CD4-positive, CD25-positive, alpha-beta regulatory T cell (primary cell): ENCODE results near the gene INPP4B. TPM values are rescaled to one million over a fixed set of nuclear protein-coding genes. Genes with fewer than 3 reads are reported as not detected.

ENCODE experiments used
- ATAC-seq, 2 donors: fragments of 150-1000 bp; cut with Tn5 transposase; one replicate each; pipeline ENCODE4 v1.10.0; 2021; ENCODE audit warnings: low read depth in 2 of 2, moderate number of reproducible peaks in 2 of 2, moderate library complexity in 1 of 2
- DNase-seq, 3 donors: peaks; one replicate each; pipeline versions ENCODE4 v3.0.0 to v3.0.0-alpha.2; 2012 to 2022; ENCODE audit warnings: mixed read lengths in 1 of 3
- H3K27ac ChIP-seq: one replicate; pipeline ENCODE4 v1.7.0; 2013; ENCODE audit warnings: mild to moderate bottlenecking, low read length; ENCODE audit not compliant: insufficient read depth, poor library complexity, severe bottlenecking
- H3K27me3 ChIP-seq: one replicate; pipeline ENCODE4 v1.7.0; 2013; ENCODE audit warnings: low read length; ENCODE audit not compliant: control insufficient read depth, insufficient read depth
- H3K36me3 ChIP-seq: one replicate; pipeline ENCODE4 v1.7.0; 2013; ENCODE audit warnings: mild to moderate bottlenecking, low read length, moderate library complexity; ENCODE audit not compliant: control insufficient read depth, insufficient read depth
- H3K4me1 ChIP-seq: 2 replicates; pipeline ENCODE4 v1.7.0; 2013; ENCODE audit warnings: mild to moderate bottlenecking, low read length; ENCODE audit not compliant: insufficient read depth, control insufficient read depth, poor library complexity, severe bottlenecking
- H3K4me3 ChIP-seq: one replicate; pipeline ENCODE4 v1.7.0; 2013; ENCODE audit warnings: low read depth, mild to moderate bottlenecking, low read length, moderate library complexity
- H3K9me3 ChIP-seq, 2 experiments: 1 replicate in 1 of 2; 2 replicates in 1 of 2; pipeline ENCODE4 v1.7.0; 2013; ENCODE audit warnings: low read length in 2 of 2, mild to moderate bottlenecking in 1 of 2, moderate library complexity in 1 of 2; ENCODE audit not compliant: control insufficient read depth in 2 of 2
- H3K27ac Mint-ChIP-seq, 3 donors: one replicate each; pipeline ENCODE4 v1.8.0; 2020 to 2022; ENCODE audit warnings: mild to moderate bottlenecking in 3 of 3, mixed read lengths in 3 of 3, moderate library complexity in 2 of 3
- H3K27me3 Mint-ChIP-seq: one replicate; pipeline ENCODE4 v1.8.0; 2022; ENCODE audit warnings: mild to moderate bottlenecking, mixed read lengths
- H3K36me3 Mint-ChIP-seq: one replicate; pipeline ENCODE4 v1.8.0; 2020; ENCODE audit warnings: mixed read lengths
- H3K4me1 Mint-ChIP-seq, 4 donors: one replicate each; pipeline ENCODE4 v1.8.0; 2020 to 2022; ENCODE audit warnings: mixed read lengths in 4 of 4, mild to moderate bottlenecking in 1 of 4
- H3K4me3 Mint-ChIP-seq, 4 donors: one replicate each; pipeline ENCODE4 v1.8.0; 2020 to 2022; ENCODE audit warnings: mild to moderate bottlenecking in 4 of 4, mixed read lengths in 4 of 4, moderate library complexity in 3 of 4
- H3K9me3 Mint-ChIP-seq, 7 donors: one replicate each; pipeline ENCODE4 v1.8.0; 2020 to 2022; ENCODE audit warnings: mixed read lengths in 7 of 7, mild to moderate bottlenecking in 3 of 7, moderate library complexity in 2 of 7
- polyA plus RNA-seq, 4 donors: library from polyadenylated mRNA; unstranded; fragments of 300-500 nt; fragmentation: Illumina TruSeq; gene quantifications; one replicate each; pipeline ENCODE4 v1.2.3, GENCODE V29; 2021
- total RNA-seq: library from RNA; stranded (reverse); gene quantifications from one replicate; pipeline ENCODE4 v1.2.3, GENCODE V29; 2022

The INPP4B gene
- total and polyA plus RNA-seq, 5 donors from 2014 or later = 37.6 to 89.4 (median 44.6) TPM

GRCh38 chr4:142287371-142287770 lies 558.7 kb downstream of the INPP4B start:
- no peak overlapping the region for H3K4me3 Mint-ChIP-seq
- H3K27ac Mint-ChIP-seq = no peak overlapping the region
- peaks cover 12 to 24% (median 17%) of the 10 kb centered on the region in 4 donors for H3K4me1 Mint-ChIP-seq
- H3K9me3 ChIP-seq = no peaks in the 10 kb centered on the region
- H3K4me1 ChIP-seq = peaks cover 15% of the 10 kb centered on the region
- H3K36me3 Mint-ChIP-seq = peaks cover 23% of the 10 kb centered on the region
- H3K27me3 ChIP-seq = no peaks in the 10 kb centered on the region
- H3K27ac ChIP-seq = no peak overlapping the region
- ATAC-seq = no peak
- H3K9me3 Mint-ChIP-seq = peaks cover 0 to 9% (median 0%) of the 10 kb centered on the region in 7 donors
- no peaks in the 10 kb centered on the region for H3K27me3 Mint-ChIP-seq
- H3K4me3 ChIP-seq = no peak overlapping the region
- DNase-seq = no peak
- H3K36me3 ChIP-seq = peaks cover 2% of the 10 kb centered on the region

- Mint-ChIP-seq H3K4me3 (no peak overlapping the region), H3K36me3 (peaks cover 11% of the 10 kb centered on the region), H3K4me1 (peaks cover 4 to 25% (median 15%) of the 10 kb centered on the region in 4 donors), H3K9me3 (peaks cover 0 to 5% (median 0%) of the 10 kb centered on the region in 7 donors), H3K27ac (no peak overlapping the region), H3K27me3 (no peaks in the 10 kb centered on the region)
- no peak for DNase-seq
- ATAC-seq = peak in 1 of 2 donors; percentile 28
- Histone ChIP-seq H3K27me3 (no peaks in the 10 kb centered on the region), H3K9me3 (no peaks in the 10 kb centered on the region), H3K4me1 (peaks cover 15% of the 10 kb centered on the region), H3K4me3 (no peak overlapping the region), H3K36me3 (peaks cover 7% of the 10 kb centered on the region), H3K27ac (no peak overlapping the region)
Measured at GRCh38 chr4:142285222-142285583, 560.9 kb downstream of the INPP4B start.

GRCh38 chr4:142284402-142285221 lies 561.5 kb downstream of the INPP4B start:
- H3K27ac Mint-ChIP-seq = no peak overlapping the region
- Histone ChIP-seq H3K27me3 (no peaks in the 10 kb centered on the region), H3K9me3 (no peaks in the 10 kb centered on the region), H3K4me3 (peak overlapping the region; percentile 63), H3K36me3 (peaks cover 7% of the 10 kb centered on the region), H3K27ac (peak overlapping the region; percentile 53), H3K4me1 (peaks cover 15% of the 10 kb centered on the region)
- peaks cover under 1 to 22% (median 12%) of the 10 kb centered on the region in 4 donors for H3K4me1 Mint-ChIP-seq
- no peak overlapping the region for H3K4me3 Mint-ChIP-seq
- DNase-seq = no peak
- ATAC-seq = peak in 1 of 2 donors; percentile 14
- peaks cover 0 to 2% (median 0%) of the 10 kb centered on the region in 7 donors for H3K9me3 Mint-ChIP-seq
- peaks cover 6% of the 10 kb centered on the region for H3K36me3 Mint-ChIP-seq
- no peaks in the 10 kb centered on the region for H3K27me3 Mint-ChIP-seq

DNA sequence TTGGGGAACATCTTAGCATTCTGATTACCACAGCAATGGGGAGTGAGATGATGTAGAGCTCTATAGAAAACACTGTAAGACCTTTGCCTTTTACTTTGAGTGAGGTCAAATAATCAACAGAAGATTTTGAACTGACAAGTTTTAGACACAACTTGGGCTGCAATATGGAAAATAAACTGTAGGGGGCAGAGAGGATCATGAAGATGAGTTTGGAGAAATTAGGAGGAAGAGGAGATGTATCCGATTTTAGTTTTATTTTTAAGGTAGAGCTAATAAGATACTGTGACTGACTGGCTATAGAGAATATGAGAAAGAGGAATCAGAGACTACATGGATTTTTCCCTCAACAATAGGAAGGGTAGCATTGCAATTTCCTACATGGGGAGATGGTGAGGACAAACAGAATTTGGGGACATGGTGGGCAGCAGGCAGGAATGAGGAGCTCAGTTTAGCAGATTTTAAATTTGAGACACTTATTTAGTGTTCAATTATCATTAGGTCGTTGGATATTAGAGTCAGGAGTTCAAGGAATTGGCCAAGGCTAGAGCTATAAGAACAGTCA lies 563.1 kb downstream of the INPP4B start:
- Mint-ChIP-seq H3K27me3 (no peaks in the 10 kb centered on the region), H3K36me3 (peaks cover 4% of the 10 kb centered on the region), H3K4me1 (peaks cover 0 to 26% (median 7%) of the 10 kb centered on the region in 4 donors), H3K9me3 (no peaks in the 10 kb centered on the region), H3K4me3 (no peak overlapping the region), H3K27ac (no peak overlapping the region)
- H3K4me3 ChIP-seq = no peak overlapping the region
- DNase-seq (peak in 2 of 3 donors; percentile 49 to 53), ATAC-seq (peak in 1 of 2 donors; percentile 20)
- peaks cover 15% of the 10 kb centered on the region for H3K4me1 ChIP-seq
- H3K27me3 ChIP-seq = no peaks in the 10 kb centered on the region
- no peaks in the 10 kb centered on the region for H3K9me3 ChIP-seq
- H3K27ac ChIP-seq = no peak overlapping the region
- peaks cover 12% of the 10 kb centered on the region for H3K36me3 ChIP-seq

GRCh38 chr4:142281999-142282398 lies 564.1 kb downstream of the INPP4B start:
- no peak for DNase-seq
- no peak overlapping the region for H3K27ac Mint-ChIP-seq
- H3K4me3 Mint-ChIP-seq = no peak overlapping the region
- peaks cover 0 to 2% (median 0%) of the 10 kb centered on the region in 7 donors for H3K9me3 Mint-ChIP-seq
- H3K36me3 Mint-ChIP-seq = peaks cover 11% of the 10 kb centered on the region
- H3K4me3 ChIP-seq = no peak overlapping the region
- peaks cover 15% of the 10 kb centered on the region for H3K4me1 ChIP-seq
- peaks cover 0 to 30% (median 10%) of the 10 kb centered on the region in 4 donors for H3K4me1 Mint-ChIP-seq
- no peaks in the 10 kb centered on the region for H3K27me3 Mint-ChIP-seq
- H3K27me3 ChIP-seq = no peaks in the 10 kb centered on the region
- H3K27ac ChIP-seq = no peak overlapping the region
- ATAC-seq = no peak
- H3K9me3 ChIP-seq = no peaks in the 10 kb centered on the region
- H3K36me3 ChIP-seq = peaks cover 11% of the 10 kb centered on the region

DNA sequence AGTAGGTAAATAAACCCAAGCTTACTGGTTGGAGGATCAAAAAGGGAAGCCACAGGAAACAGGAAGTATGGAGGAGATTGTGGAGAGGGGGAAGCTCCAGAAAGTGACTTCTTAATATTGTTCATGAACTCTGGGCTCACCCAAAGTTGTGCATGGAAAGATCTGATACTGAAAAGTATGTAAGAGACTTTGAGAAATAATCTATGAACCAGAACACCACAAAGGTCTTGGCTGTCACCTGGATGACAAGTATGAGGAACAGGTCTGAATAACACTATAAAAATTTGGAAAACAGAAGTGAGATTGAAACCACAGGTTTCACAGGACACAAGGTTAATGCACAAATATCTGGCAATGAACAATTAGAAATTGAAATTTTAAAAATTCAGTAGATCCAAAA lies 567.4 kb downstream of the INPP4B start:
- H3K27me3 ChIP-seq = no peaks in the 10 kb centered on the region
- Mint-ChIP-seq H3K4me3 (no peak overlapping the region), H3K27ac (peak overlapping the region; percentile 38 to 57 (median 52)), H3K9me3 (peaks cover 0 to 2% (median 0%) of the 10 kb centered on the region in 7 donors), H3K36me3 (peaks cover 16% of the 10 kb centered on the region), H3K4me1 (peaks cover 19 to 43% (median 34%) of the 10 kb centered on the region in 4 donors), H3K27me3 (no peaks in the 10 kb centered on the region)
- peaks cover 4% of the 10 kb centered on the region for H3K4me1 ChIP-seq
- no peak overlapping the region for H3K27ac ChIP-seq
- no peaks in the 10 kb centered on the region for H3K9me3 ChIP-seq
- peaks cover 11% of the 10 kb centered on the region for H3K36me3 ChIP-seq
- no peak overlapping the region for H3K4me3 ChIP-seq
- DNase-seq (no peak), ATAC-seq (no peak)

DNA sequence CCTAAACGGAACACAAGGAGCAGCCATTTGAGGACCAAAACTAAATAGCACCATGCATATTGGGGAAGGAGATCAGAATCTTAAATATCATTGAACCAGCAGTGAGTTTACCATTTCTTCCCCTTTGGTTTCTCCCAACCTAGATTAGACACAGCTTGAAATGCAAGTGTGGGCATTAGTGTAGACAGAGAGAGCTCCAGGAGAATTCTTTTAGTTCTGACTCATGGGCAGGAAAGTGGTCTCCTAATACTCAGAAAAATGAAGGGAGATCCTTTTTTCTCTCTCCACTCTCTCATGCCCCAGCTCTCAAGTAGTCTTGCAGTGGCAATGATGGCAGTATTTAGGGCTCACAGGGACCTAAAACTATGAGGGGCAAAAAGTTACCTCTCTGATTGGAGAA lies 567.9 kb downstream of the INPP4B start:
- DNase-seq (no peak), ATAC-seq (no peak)
- no peaks in the 10 kb centered on the region for H3K27me3 Mint-ChIP-seq
- Histone ChIP-seq H3K4me3 (no peak overlapping the region), H3K36me3 (peaks cover 11% of the 10 kb centered on the region), H3K4me1 (peaks cover 4% of the 10 kb centered on the region), H3K9me3 (no peaks in the 10 kb centered on the region), H3K27ac (no peak overlapping the region), H3K27me3 (no peaks in the 10 kb centered on the region)
- H3K4me1 Mint-ChIP-seq = peaks cover 19 to 43% (median 34%) of the 10 kb centered on the region in 4 donors
- no peak overlapping the region for H3K4me3 Mint-ChIP-seq
- H3K36me3 Mint-ChIP-seq = peaks cover 16% of the 10 kb centered on the region
- peaks cover 0 to 2% (median 0%) of the 10 kb centered on the region in 7 donors for H3K9me3 Mint-ChIP-seq
- peak overlapping the region in 2 of 3 donors; percentile 52 to 57 for H3K27ac Mint-ChIP-seq
